Karpas-422 (cell line): ENCODE measurements around the gene NACA2. TPM values are rescaled to one million over a fixed set of nuclear protein-coding genes. Genes with fewer than 3 reads are reported as not detected.

Experiments used
- DNase-seq: peaks from one replicate; pipeline ENCODE4 v3.0.0-alpha.2; 2015
- H2AFZ ChIP-seq: fragments of 200-600 bp; sonication (generic); 2 replicates; pipeline ENCODE4 v1.6.1; 2014; ENCODE audit warnings: antibody characterized with exemption, low read length, mixed read lengths
- H3K27ac ChIP-seq: fragments of 200-600 bp; sonication (generic); 2 replicates; pipeline ENCODE4 v1.5.1; 2014; ENCODE audit warnings: mild to moderate bottlenecking, low read length, moderate library complexity
- H3K27me3 ChIP-seq: fragments of 200-600 bp; sonication (generic); 2 replicates; pipeline ENCODE4 v1.6.1; 2014; ENCODE audit warnings: low read length, mixed read lengths
- H3K36me3 ChIP-seq: fragments of 200-600 bp; sonication (generic); 2 replicates; pipeline ENCODE4 v1.6.1; 2014; ENCODE audit warnings: low read length, mixed read lengths; ENCODE audit not compliant: insufficient read depth
- H3K4me1 ChIP-seq: fragments of 200-600 bp; sonication (generic); 2 replicates; pipeline ENCODE4 v1.6.1; 2014; ENCODE audit warnings: mild to moderate bottlenecking, low read length, mixed read lengths
- H3K4me2 ChIP-seq: fragments of 200-600 bp; sonication (generic); 2 replicates; pipeline ENCODE4 v1.6.1; 2014; ENCODE audit warnings: low read length, low read depth, mild to moderate bottlenecking; ENCODE audit not compliant: poor library complexity, severe bottlenecking
- H3K4me3 ChIP-seq: fragments of 200-600 bp; sonication (generic); 2 replicates; pipeline ENCODE4 v1.5.1; 2014; ENCODE audit warnings: mild to moderate bottlenecking, antibody characterized with exemption, low read length, mixed read lengths
- H3K79me2 ChIP-seq: fragments of 200-600 bp; sonication (generic); 2 replicates; pipeline ENCODE4 v1.6.1; 2014; ENCODE audit warnings: mild to moderate bottlenecking, low read length, mixed read lengths
- H3K9ac ChIP-seq: fragments of 200-600 bp; sonication (generic); 2 replicates; pipeline ENCODE4 v1.6.0; 2014; ENCODE audit warnings: low read length
- H3K9me2 ChIP-seq: fragments of 200-600 bp; sonication (generic), shearing (Covaris generic); replicated peaks from 2 replicates; pipeline ENCODE4 v1.6.0; 2014; ENCODE audit warnings: mild to moderate bottlenecking, low read length, moderate library complexity; ENCODE audit not compliant: insufficient read depth
- H3K9me3 ChIP-seq: fragments of 300-700, 200-600 bp; sonication (generic); 2 replicates; pipeline ENCODE4 v1.6.1; 2014; ENCODE audit warnings: low read length, mixed read lengths
- H4K20me1 ChIP-seq: fragments of 200-600 bp; sonication (generic); 2 replicates; pipeline ENCODE4 v1.6.1; 2014; ENCODE audit warnings: mild to moderate bottlenecking, antibody characterized with exemption, low read length, low read depth; ENCODE audit not compliant: insufficient read depth
- total RNA-seq: library from RNA; depleted of rRNA; stranded (reverse); fragments of >200 nt; shearing (Covaris generic); gene quantifications from 2 replicates; pipeline ENCODE4 v1.2.3, GENCODE V29; 2014; ENCODE audit warnings: low replicate concordance; rRNA removed

Gene NACA2
- total RNA-seq, 1 experiment from 2014 or later, result not detected

GRCh38 chr17:61547113-61547512, 43.9 kb downstream of the NACA2 start:
- no peaks in the 10 kb centered on the region for H3K27me3 ChIP-seq
- H3K4me3 ChIP-seq, result no peak overlapping the region
- no peaks in the 10 kb centered on the region for H3K36me3 ChIP-seq
- no peaks in the 10 kb centered on the region for H3K9me3 ChIP-seq
- H3K4me1 ChIP-seq, result no peaks in the 10 kb centered on the region
- H3K4me2 ChIP-seq, result no peak overlapping the region
- no peaks in the 10 kb centered on the region for H3K79me2 ChIP-seq
- H3K9me2 ChIP-seq, result no peaks in the 10 kb centered on the region
- no peak overlapping the region for H3K9ac ChIP-seq
- H4K20me1 ChIP-seq, result no peaks in the 10 kb centered on the region
- no peak for DNase-seq
- H2AFZ ChIP-seq, result no peak overlapping the region
- no peak overlapping the region for H3K27ac ChIP-seq

GRCh38 chr17:61545335-61545938, 45.6 kb downstream of the NACA2 start:
- no peaks in the 10 kb centered on the region for H3K4me1 ChIP-seq
- no peaks in the 10 kb centered on the region for H3K9me2 ChIP-seq
- no peaks in the 10 kb centered on the region for H3K36me3 ChIP-seq
- no peaks in the 10 kb centered on the region for H3K27me3 ChIP-seq
- DNase-seq, result no peak
- H3K79me2 ChIP-seq, result no peaks in the 10 kb centered on the region
- no peak overlapping the region for H3K27ac ChIP-seq
- no peak overlapping the region for H3K4me2 ChIP-seq
- H3K9ac ChIP-seq, result no peak overlapping the region
- no peaks in the 10 kb centered on the region for H4K20me1 ChIP-seq
- H2AFZ ChIP-seq, result no peak overlapping the region
- no peak overlapping the region for H3K4me3 ChIP-seq
- no peaks in the 10 kb centered on the region for H3K9me3 ChIP-seq

- Histone ChIP-seq H3K9me3 (no peaks in the 10 kb centered on the region), H3K36me3 (no peaks in the 10 kb centered on the region), H3K4me1 (no peaks in the 10 kb centered on the region), H3K79me2 (no peaks in the 10 kb centered on the region), H3K4me2 (no peak overlapping the region), H3K9ac (no peak overlapping the region), H3K27ac (no peak overlapping the region), H4K20me1 (no peaks in the 10 kb centered on the region), H2AFZ (no peak overlapping the region), H3K27me3 (no peaks in the 10 kb centered on the region), H3K9me2 (no peaks in the 10 kb centered on the region), H3K4me3 (no peak overlapping the region)
- DNase-seq, result no peak
Observed at GRCh38 chr17:61543786-61544415, 47.1 kb downstream of the NACA2 start.

- Histone ChIP-seq H3K9me2 (no peaks in the 10 kb centered on the region), H3K27ac (no peak overlapping the region), H3K27me3 (no peaks in the 10 kb centered on the region), H3K9ac (no peak overlapping the region), H2AFZ (no peak overlapping the region), H4K20me1 (no peaks in the 10 kb centered on the region), H3K4me3 (no peak overlapping the region), H3K79me2 (no peaks in the 10 kb centered on the region), H3K4me2 (no peak overlapping the region), H3K9me3 (no peaks in the 10 kb centered on the region), H3K4me1 (no peaks in the 10 kb centered on the region), H3K36me3 (no peaks in the 10 kb centered on the region)
- no peak for DNase-seq
Observed at GRCh38 chr17:61542027-61542426, 49.0 kb downstream of the NACA2 start.

GRCh38 chr17:61540874-61541273, 50.1 kb downstream of the NACA2 start:
- Histone ChIP-seq H3K4me1 (no peaks in the 10 kb centered on the region), H3K4me2 (no peak overlapping the region), H3K9me2 (no peaks in the 10 kb centered on the region), H3K9ac (no peak overlapping the region), H3K36me3 (no peaks in the 10 kb centered on the region), H3K4me3 (no peak overlapping the region), H3K27ac (no peak overlapping the region), H2AFZ (no peak overlapping the region), H3K9me3 (no peaks in the 10 kb centered on the region), H3K27me3 (no peaks in the 10 kb centered on the region), H4K20me1 (no peaks in the 10 kb centered on the region), H3K79me2 (no peaks in the 10 kb centered on the region)
- DNase-seq, result no peak

Other genes starting within 250 kb of the NACA2 start
- gene TBX2, start 191.4 kb downstream of the NACA2 start, total RNA-seq, result 0.07 TPM in 1 of 2 replicates, not detected in the other
- not detected in 2 replicates for gene TBX4, start 138.8 kb downstream of the NACA2 start, total RNA-seq